Measurements from ENCODE around the gene AGBL5.
"Not testable (repeated sequence)": the region's sequence is repeated elsewhere in the genome, so short reads cannot be mapped to it uniquely, and the experiment has no call there.

AGBL5 gene

DNA sequence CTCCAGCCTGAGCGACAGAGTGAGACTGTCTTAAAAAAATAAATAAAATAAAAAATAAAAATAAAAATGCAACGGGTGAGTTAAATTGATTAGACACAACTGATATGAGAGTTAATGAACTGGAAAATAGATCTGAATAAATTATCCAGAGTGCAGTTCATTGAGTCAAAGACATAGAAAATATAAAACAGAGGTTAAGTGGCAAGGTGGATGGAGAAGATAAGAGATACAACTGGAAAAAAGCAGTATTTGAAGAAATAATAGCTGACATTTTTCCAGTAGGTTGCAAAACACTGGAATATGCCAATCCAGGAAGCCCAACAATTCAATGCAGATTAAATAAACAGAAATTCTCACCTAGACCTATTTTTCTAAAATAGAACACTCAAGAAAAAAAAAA, 56.8 kb downstream of the AGBL5 start:
- no peaks in the 10 kb centered on the region for H3K36me3 ChIP-seq
- no peak for TF ChIP-seq CTCF (IDR thresholded peaks at IDR 0.05)
- H3K27me3 ChIP-seq, result no peaks in the 10 kb centered on the region
- no peaks in the 10 kb centered on the region for H3K4me1 ChIP-seq (ENCODE audit: control insufficient read depth in 1 of 2, insufficient read depth in 1 of 2, low read depth in 1 of 2, low read length in 1 of 2)
- no peaks in the 10 kb centered on the region for H3K9me3 ChIP-seq
- H3K4me3 ChIP-seq (ENCODE audit: low read depth in 1 of 2, low read length in 1 of 2), result no peak overlapping the region
- H3K27ac ChIP-seq, result no peak overlapping the region

- H3K36me3 ChIP-seq, result no peaks in the 10 kb centered on the region
- no peak overlapping the region for H3K27ac ChIP-seq
- H3K9me3 ChIP-seq, result no peaks in the 10 kb centered on the region
- no peak overlapping the region for H3K4me3 ChIP-seq (ENCODE audit: low read depth in 1 of 2, low read length in 1 of 2)
- no peak for TF ChIP-seq CTCF (IDR thresholded peaks at IDR 0.05)
- H3K27me3 ChIP-seq, result no peaks in the 10 kb centered on the region
- H3K4me1 ChIP-seq (ENCODE audit: control insufficient read depth in 1 of 2, insufficient read depth in 1 of 2, low read depth in 1 of 2, low read length in 1 of 2), result no peaks in the 10 kb centered on the region
Observed at GRCh38 chr2:27109083-27109482, 57.6 kb downstream of the AGBL5 start.

DNA sequence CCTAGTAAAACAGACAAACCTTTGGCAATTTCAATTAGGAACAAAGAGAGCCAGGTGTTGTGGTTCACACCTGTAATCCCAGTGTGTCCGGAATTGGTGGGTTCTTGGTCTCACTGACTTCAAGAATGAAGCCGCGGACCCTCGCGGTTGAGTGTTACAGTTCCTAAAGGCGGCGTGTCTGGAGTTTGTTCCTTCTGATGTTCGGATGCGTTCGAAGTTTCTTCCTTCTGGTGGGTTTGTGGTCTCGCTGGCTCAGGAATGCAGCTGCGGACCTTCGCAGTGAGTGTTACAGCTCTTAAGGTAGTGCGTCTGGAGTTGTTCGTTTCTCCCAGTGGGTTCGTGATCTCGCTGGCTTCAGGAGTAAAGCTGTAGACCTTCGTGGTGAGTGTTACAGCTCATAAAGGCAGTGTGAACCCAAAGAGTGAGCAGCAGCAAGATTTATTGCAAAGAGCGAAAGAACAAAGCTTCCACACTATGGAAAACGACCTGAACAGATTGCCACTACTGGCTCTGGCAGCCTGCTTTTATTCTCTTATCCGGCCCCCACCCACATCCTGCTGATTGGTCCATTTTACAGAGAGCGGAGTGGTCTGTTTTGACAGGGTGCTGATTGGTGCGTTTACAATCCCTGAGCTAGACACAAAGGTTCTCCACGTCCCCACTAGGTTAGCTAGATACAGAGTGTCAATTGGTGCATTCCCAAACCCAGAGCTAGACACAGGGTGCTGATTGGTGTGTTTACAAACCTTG, 59.3 kb downstream of the AGBL5 start:
- H3K9me3 ChIP-seq; H3K4me3 ChIP-seq (ENCODE audit: low read depth in 1 of 2, low read length in 1 of 2); H3K27ac ChIP-seq; H3K4me1 ChIP-seq (ENCODE audit: control insufficient read depth in 1 of 2, insufficient read depth in 1 of 2, low read depth in 1 of 2, low read length in 1 of 2); H3K36me3 ChIP-seq; H3K27me3 ChIP-seq: not testable (repeated sequence)

DNA sequence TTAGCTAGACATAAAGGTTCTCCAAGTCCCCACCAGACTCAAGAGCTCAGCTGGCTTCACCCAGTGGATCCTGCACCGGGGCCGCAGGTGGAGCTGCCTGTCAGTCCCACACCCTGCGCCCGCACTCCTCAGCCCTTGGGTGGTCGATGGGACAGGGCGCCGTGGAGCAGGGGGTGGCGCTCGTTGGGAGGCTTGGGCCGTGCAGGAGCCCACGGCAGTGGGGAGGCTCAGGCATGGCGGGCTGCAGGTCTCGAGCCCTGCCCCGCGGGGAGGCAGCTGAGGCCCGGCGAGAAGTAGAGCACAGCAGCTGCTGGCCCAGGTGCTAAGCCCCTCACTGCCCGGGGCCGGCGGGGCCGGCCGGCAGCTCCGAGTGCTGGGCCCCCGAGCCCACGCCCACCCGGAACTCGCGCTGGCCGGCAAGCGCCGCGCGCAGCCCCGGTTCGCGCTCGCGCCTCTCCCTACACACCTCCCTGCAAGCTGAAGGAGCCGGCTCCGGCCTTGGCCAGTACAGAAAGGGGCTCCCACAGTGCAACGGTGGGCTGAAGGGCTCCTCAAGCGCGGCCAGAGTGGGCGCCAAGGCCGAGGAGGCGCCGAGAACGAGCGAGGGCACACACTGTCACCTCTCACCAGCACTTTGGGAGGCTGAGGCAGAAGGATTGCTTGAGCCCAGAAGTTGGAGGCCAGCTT, 60.1 kb downstream of the AGBL5 start:
- H3K36me3 ChIP-seq; H3K27me3 ChIP-seq; H3K27ac ChIP-seq; H3K4me1 ChIP-seq (ENCODE audit: control insufficient read depth in 1 of 2, insufficient read depth in 1 of 2, low read depth in 1 of 2, low read length in 1 of 2); H3K4me3 ChIP-seq (ENCODE audit: low read depth in 1 of 2, low read length in 1 of 2); H3K9me3 ChIP-seq: not testable (repeated sequence)

GRCh38 chr2:27115519-27115918, 64.1 kb downstream of the AGBL5 start:
- TF ChIP-seq CTCF (IDR thresholded peaks at IDR 0.05), result no peak
- peaks cover 7 to 11% of the 10 kb centered on the region in 2 experiments for H3K4me1 ChIP-seq (ENCODE audit: control insufficient read depth in 1 of 2, insufficient read depth in 1 of 2, low read depth in 1 of 2, low read length in 1 of 2)
- no peak overlapping the region for H3K27ac ChIP-seq
- H3K9me3 ChIP-seq, result no peaks in the 10 kb centered on the region
- no peak overlapping the region for H3K4me3 ChIP-seq (ENCODE audit: low read depth in 1 of 2, low read length in 1 of 2)
- H3K27me3 ChIP-seq, result peaks cover 40% of the 10 kb centered on the region
- no peaks in the 10 kb centered on the region for H3K36me3 ChIP-seq

DNA sequence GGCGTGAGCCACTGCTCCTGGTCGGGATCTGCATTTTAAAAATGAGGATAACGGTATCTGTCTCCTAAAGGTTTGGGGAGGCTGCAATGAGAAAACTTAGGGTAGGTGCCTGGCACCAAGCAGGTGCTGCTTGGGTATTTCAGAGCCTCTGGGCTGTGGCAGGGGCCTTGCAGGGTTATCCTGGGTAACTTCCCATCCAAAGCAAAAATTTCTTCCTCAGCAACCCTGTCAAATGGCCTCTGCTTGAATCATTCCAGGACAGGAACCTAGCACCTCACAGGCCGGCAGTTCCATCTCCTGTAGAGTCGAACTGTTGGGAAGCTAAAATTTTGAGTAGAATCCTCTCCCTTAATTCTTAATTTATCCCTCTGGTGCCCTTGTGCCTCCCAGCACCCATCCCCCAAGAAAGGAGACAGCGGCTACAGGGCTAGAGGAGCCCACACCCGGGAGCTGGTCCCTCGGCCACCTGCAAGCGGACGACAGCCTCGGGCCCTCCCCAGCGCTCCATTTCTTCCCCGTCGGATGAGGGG, 66.6 kb downstream of the AGBL5 start:
- peaks cover 22 to 26% of the 10 kb centered on the region in 2 experiments for H3K4me1 ChIP-seq (ENCODE audit: control insufficient read depth in 1 of 2, insufficient read depth in 1 of 2, low read depth in 1 of 2, low read length in 1 of 2)
- no peak overlapping the region for H3K27ac ChIP-seq
- peaks cover 46% of the 10 kb centered on the region for H3K27me3 ChIP-seq
- no peaks in the 10 kb centered on the region for H3K36me3 ChIP-seq
- no peaks in the 10 kb centered on the region for H3K9me3 ChIP-seq
- H3K4me3 ChIP-seq (ENCODE audit: low read depth in 1 of 2, low read length in 1 of 2), result no peak overlapping the region
- TF ChIP-seq CTCF (IDR thresholded peaks at IDR 0.05), result no peak
